ENCODE data around the gene ASMTL. TPM values are rescaled to one million over a fixed set of nuclear protein-coding genes. Genes with fewer than 3 reads are reported as not detected.

Gene ASMTL
- total and polyA plus RNA-seq, 2 experiments from 2014 or later: 10.1 to 31.0 TPM

DNA sequence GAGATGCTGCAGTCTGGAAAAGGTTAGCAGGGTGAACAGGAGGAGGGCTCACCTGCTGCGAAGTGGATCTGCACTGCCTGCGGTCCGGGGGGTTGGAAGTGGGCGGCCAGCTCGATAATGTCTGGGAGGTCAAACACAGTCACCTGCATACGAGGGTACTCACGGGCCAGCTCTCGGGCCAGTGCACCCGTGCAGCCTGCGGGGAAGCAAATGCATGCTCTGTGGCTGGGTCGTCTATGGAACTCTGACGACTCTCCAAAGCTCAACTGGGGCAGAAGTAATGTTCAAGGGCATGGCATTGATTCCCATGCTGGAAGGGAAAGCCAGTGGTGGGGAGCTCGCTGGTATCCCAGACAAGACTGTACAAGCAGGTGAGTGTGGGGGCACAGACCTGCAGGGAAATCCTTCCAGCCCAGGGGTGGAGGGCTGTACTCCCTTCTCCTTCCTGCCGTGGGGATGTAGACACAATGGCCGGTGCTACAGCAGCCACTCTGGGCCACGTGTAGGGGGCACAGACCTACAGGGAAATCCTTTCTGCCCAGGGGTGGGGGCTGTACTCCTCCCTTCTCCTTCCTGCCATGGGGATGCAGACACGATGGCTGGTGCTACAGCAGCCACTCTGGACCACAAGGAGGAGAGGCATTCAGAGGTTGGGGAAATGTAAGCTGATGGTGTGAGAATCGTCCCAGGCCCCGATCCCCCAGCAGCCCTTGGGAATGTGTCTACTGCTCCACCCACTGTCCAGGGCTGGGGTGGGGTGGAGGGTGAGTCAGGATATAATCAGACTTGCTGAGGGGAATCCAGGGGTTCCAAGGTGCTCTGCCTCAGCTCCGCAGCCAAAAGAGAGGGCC lies 34.6 kb downstream of the ASMTL start:
- no peaks in the 10 kb centered on the region for H3K36me3 ChIP-seq (replicated peaks; ENCODE audit: insufficient read depth, low read depth)
- H3K27ac ChIP-seq: no peak overlapping the region
- H3K4me3 ChIP-seq: no peak overlapping the region
- no peak for DNase-seq (ENCODE audit: low spot score)
- WGBS (ENCODE audit: low lambda C conversion rate, missing lambda C conversion rate): 94% methylated on average over 20 of the region's 20 CpGs
- H3K27me3 ChIP-seq: no peaks in the 10 kb centered on the region
- H3K9me3 ChIP-seq (ENCODE audit: low read depth): no peaks in the 10 kb centered on the region
- no peak overlapping the region for H3K4me2 ChIP-seq
- no peaks in the 10 kb centered on the region for H3K79me2 ChIP-seq
- H2AFZ ChIP-seq: no peak overlapping the region
- H3K9me2 ChIP-seq (replicated peaks; ENCODE audit: insufficient read depth): no peaks in the 10 kb centered on the region
- H3K4me1 ChIP-seq (ENCODE audit: insufficient read depth): no peaks in the 10 kb centered on the region
- H4K20me1 ChIP-seq (ENCODE audit: insufficient read depth, poor library complexity, severe bottlenecking): no peaks in the 10 kb centered on the region
- TF ChIP-seq EZH2phosphoT487 (IDR thresholded peaks at IDR 0.05; ENCODE audit: low read depth, severe bottlenecking, unreplicated experiment) (no peak), CTCF (IDR thresholded peaks at IDR 0.05; ENCODE audit: poor library complexity) (no peak), EZH2 (IDR thresholded peaks at IDR 0.05; ENCODE audit: borderline replicate concordance) (no peak)

- no peaks in the 10 kb centered on the region for H4K20me1 ChIP-seq (ENCODE audit: insufficient read depth, poor library complexity, severe bottlenecking)
- no peaks in the 10 kb centered on the region for H3K79me2 ChIP-seq
- no peak overlapping the region for H3K4me2 ChIP-seq
- no peak overlapping the region for H3K4me3 ChIP-seq
- no peak for DNase-seq (ENCODE audit: low spot score)
- H3K4me1 ChIP-seq (ENCODE audit: insufficient read depth): no peaks in the 10 kb centered on the region
- no peaks in the 10 kb centered on the region for H3K36me3 ChIP-seq (replicated peaks; ENCODE audit: insufficient read depth, low read depth)
- no peaks in the 10 kb centered on the region for H3K9me2 ChIP-seq (replicated peaks; ENCODE audit: insufficient read depth)
- WGBS (ENCODE audit: low lambda C conversion rate, missing lambda C conversion rate): 71% methylated on average over 14 of the region's 14 CpGs
- no peak for TF ChIP-seq EZH2phosphoT487 (IDR thresholded peaks at IDR 0.05; ENCODE audit: low read depth, severe bottlenecking, unreplicated experiment)
- no peak for TF ChIP-seq CTCF (IDR thresholded peaks at IDR 0.05; ENCODE audit: poor library complexity)
- no peak for TF ChIP-seq EZH2 (IDR thresholded peaks at IDR 0.05; ENCODE audit: borderline replicate concordance)
- no peak overlapping the region for H2AFZ ChIP-seq
- no peaks in the 10 kb centered on the region for H3K27me3 ChIP-seq
- no peak overlapping the region for H3K27ac ChIP-seq
- no peaks in the 10 kb centered on the region for H3K9me3 ChIP-seq (ENCODE audit: low read depth)
These were observed 35.5 kb downstream of the ASMTL start for GRCh38 chrX:1416965-1417760.

DNA sequence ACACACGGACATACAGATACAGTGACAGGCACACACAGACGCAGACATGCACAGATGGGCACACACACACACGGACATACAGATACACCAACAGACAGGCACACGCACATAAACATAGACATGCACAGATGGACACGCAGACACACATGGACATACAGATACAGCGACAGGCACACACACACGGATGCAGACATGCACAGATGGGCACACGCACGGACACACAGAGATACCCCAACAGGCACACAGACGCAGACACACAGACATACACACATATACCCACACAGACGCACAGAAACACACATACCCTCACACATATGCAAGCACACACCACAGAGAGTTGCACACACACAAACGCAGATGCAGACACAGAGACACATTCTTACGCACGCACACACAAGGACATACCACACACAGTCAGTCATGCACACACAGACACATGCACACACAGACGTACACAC lies 36.4 kb downstream of the ASMTL start:
- no peak for TF ChIP-seq CTCF (IDR thresholded peaks at IDR 0.05; ENCODE audit: poor library complexity)
- no peak for TF ChIP-seq EZH2 (IDR thresholded peaks at IDR 0.05; ENCODE audit: borderline replicate concordance)
- TF ChIP-seq EZH2phosphoT487 (IDR thresholded peaks at IDR 0.05; ENCODE audit: low read depth, severe bottlenecking, unreplicated experiment): no peak
- no peak overlapping the region for H2AFZ ChIP-seq

More for the DNA sequence above, 36.4 kb downstream of the ASMTL start:
- no peaks in the 10 kb centered on the region for H3K9me2 ChIP-seq (replicated peaks; ENCODE audit: insufficient read depth)
- H3K4me1 ChIP-seq (ENCODE audit: insufficient read depth): no peaks in the 10 kb centered on the region
- H3K36me3 ChIP-seq (replicated peaks; ENCODE audit: insufficient read depth, low read depth): no peaks in the 10 kb centered on the region
- no peaks in the 10 kb centered on the region for H3K27me3 ChIP-seq
- no peaks in the 10 kb centered on the region for H4K20me1 ChIP-seq (ENCODE audit: insufficient read depth, poor library complexity, severe bottlenecking)
- H3K4me2 ChIP-seq: no peak overlapping the region
- H3K9me3 ChIP-seq (ENCODE audit: low read depth): no peaks in the 10 kb centered on the region
- H3K79me2 ChIP-seq: no peaks in the 10 kb centered on the region
- WGBS (ENCODE audit: low lambda C conversion rate, missing lambda C conversion rate): 81% methylated on average over 14 of the region's 15 CpGs
- no peak overlapping the region for H3K4me3 ChIP-seq
- DNase-seq (ENCODE audit: low spot score): no peak
- no peak overlapping the region for H3K27ac ChIP-seq

Measured in hepatocyte (in vitro differentiated cells).